Trophoblast cell (in vitro differentiated cells and primary cell): ENCODE results near the gene OR8G5.

ENCODE experiments used
- DNase-seq, 2 donors: peaks; one replicate each; pipeline ENCODE4 v3.0.0-alpha.2; 2016
- H2AFZ ChIP-seq: 2 replicates; pipeline ENCODE4 v1.6.1; 2013; ENCODE audit warnings: low read length, moderate library complexity, mild to moderate bottlenecking; ENCODE audit not compliant: insufficient read depth, poor library complexity
- H2AK5ac ChIP-seq: 2 replicates; pipeline ENCODE4 v1.6.1; 2013; ENCODE audit warnings: mild to moderate bottlenecking, low read length
- H2BK120ac ChIP-seq: 2 replicates; pipeline ENCODE4 v1.6.1; 2013; ENCODE audit warnings: low read length, mild to moderate bottlenecking, moderate library complexity; ENCODE audit not compliant: insufficient read depth, poor library complexity
- H2BK12ac ChIP-seq: 2 replicates; pipeline ENCODE4 v1.6.1; 2013; ENCODE audit warnings: mild to moderate bottlenecking, low read length, moderate library complexity
- H2BK5ac ChIP-seq: 2 replicates; pipeline ENCODE4 v1.6.1; 2013; ENCODE audit warnings: low read length, low read depth, moderate library complexity, mild to moderate bottlenecking; ENCODE audit not compliant: poor library complexity
- H3K14ac ChIP-seq: 2 replicates; pipeline ENCODE4 v1.6.1; 2013; ENCODE audit warnings: mild to moderate bottlenecking, low read length
- H3K18ac ChIP-seq: 2 replicates; pipeline ENCODE4 v1.6.1; 2013; ENCODE audit warnings: mild to moderate bottlenecking, low read length
- H3K23ac ChIP-seq: 2 replicates; pipeline ENCODE4 v1.6.1; 2013; ENCODE audit warnings: low read length
- H3K27ac ChIP-seq: 2 replicates; pipeline ENCODE4 v1.5.1; 2013; ENCODE audit warnings: low read depth, mild to moderate bottlenecking, inconsistent platforms, low read length, moderate library complexity
- H3K27me3 ChIP-seq: 2 replicates; pipeline ENCODE4 v1.6.1; 2013; ENCODE audit warnings: inconsistent platforms, mild to moderate bottlenecking, low read length, moderate library complexity; ENCODE audit not compliant: insufficient read depth
- H3K36me3 ChIP-seq, 2 experiments: 1 replicate in 1 of 2; 2 replicates in 1 of 2; pipeline ENCODE4 v1.6.1; 2013; ENCODE audit warnings: low read length in 2 of 2, mild to moderate bottlenecking in 2 of 2, moderate library complexity in 1 of 2; ENCODE audit not compliant: insufficient read depth in 2 of 2, control insufficient read depth in 1 of 2
- H3K4ac ChIP-seq: 2 replicates; pipeline ENCODE4 v1.6.1; 2013; ENCODE audit warnings: low read depth, mild to moderate bottlenecking, low read length, moderate library complexity
- H3K4me1 ChIP-seq, 2 experiments: 1 replicate in 1 of 2; 2 replicates in 1 of 2; pipeline ENCODE4 v1.6.1; 2013; ENCODE audit warnings: low read length in 2 of 2, mild to moderate bottlenecking in 2 of 2, moderate library complexity in 1 of 2; ENCODE audit not compliant: insufficient read depth in 2 of 2, control insufficient read depth in 1 of 2
- H3K4me2 ChIP-seq: 2 replicates; pipeline ENCODE4 v1.6.1; 2013; ENCODE audit warnings: inconsistent platforms, mild to moderate bottlenecking, low read length, moderate library complexity
- H3K4me3 ChIP-seq: 2 replicates; pipeline ENCODE4 v1.5.1; 2013; ENCODE audit warnings: mild to moderate bottlenecking, low read depth, low read length, inconsistent platforms
- H3K79me1 ChIP-seq: one replicate; pipeline ENCODE4 v1.6.1; 2013; ENCODE audit warnings: low read length
- H3K79me2 ChIP-seq: 2 replicates; pipeline ENCODE4 v1.6.1; 2013; ENCODE audit warnings: low read length, mild to moderate bottlenecking; ENCODE audit not compliant: control insufficient read depth, insufficient read depth, poor library complexity
- H3K9ac ChIP-seq: 2 replicates; pipeline ENCODE4 v1.6.1; 2013; ENCODE audit warnings: mild to moderate bottlenecking, low read length
- H3K9me3 ChIP-seq: 2 replicates; pipeline ENCODE4 v1.6.1; 2013; ENCODE audit warnings: low read depth, mild to moderate bottlenecking, control low read depth, inconsistent platforms, low read length; ENCODE audit not compliant: insufficient read depth
- H4K12ac ChIP-seq: 2 replicates; pipeline ENCODE4 v1.6.1; 2013; ENCODE audit warnings: low read depth, mild to moderate bottlenecking, low read length, moderate library complexity
- H4K8ac ChIP-seq: 2 replicates; pipeline ENCODE4 v1.6.1; 2013; ENCODE audit warnings: low read depth, mild to moderate bottlenecking, low read length, moderate library complexity
- H4K91ac ChIP-seq: one replicate; pipeline ENCODE4 v1.6.1; 2013; ENCODE audit warnings: low read depth, mild to moderate bottlenecking, low read length, moderate library complexity
- WGBS: extraction: QIAGEN DNeasy Blood & Tissue Kit; methylation state at CpG from one replicate; pipeline ENCODE4 v1.1.7; 2013; ENCODE audit warnings: missing lambda C conversion rate; ENCODE audit not compliant: insufficient read length, insufficient coverage; ENCODE audit errors: extremely low coverage; 5-methylcytosine and 5-hydroxymethylcytosine counted together

OR8G5 gene

DNA sequence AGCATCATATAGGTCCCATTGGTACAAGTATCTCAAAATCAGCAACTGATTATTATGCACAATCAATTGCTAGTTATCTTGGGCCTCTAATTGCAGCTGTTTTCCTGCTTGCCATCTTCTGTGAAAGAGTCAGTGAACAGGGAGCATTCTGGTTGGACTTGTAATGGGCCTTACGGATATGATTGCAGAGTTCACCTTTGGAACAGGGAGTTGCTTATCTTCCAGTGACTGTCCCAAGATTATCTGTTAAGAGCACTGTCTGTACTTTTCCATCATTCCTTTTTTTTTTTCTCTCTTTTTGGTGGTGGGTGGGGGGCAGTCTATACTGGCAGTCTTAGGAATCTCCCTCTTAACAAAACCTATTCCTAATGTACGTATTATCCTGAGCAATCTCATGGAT, 17.8 kb downstream of the OR8G5 start:
- no peak overlapping the region for H3K27ac ChIP-seq
- no peak overlapping the region for H3K14ac ChIP-seq
- no peak overlapping the region for H4K8ac ChIP-seq
- no peak overlapping the region for H3K18ac ChIP-seq
- no CpG with 5 or more reads among the region's 2 CpGs for WGBS
- no peak overlapping the region for H3K23ac ChIP-seq
- H2BK120ac ChIP-seq, result no peak overlapping the region
- H3K9ac ChIP-seq, result no peak overlapping the region
- no peak overlapping the region for H4K12ac ChIP-seq
- DNase-seq, result no peak
- H2AFZ ChIP-seq, result no peak overlapping the region
- H3K79me2 ChIP-seq, result no peaks in the 10 kb centered on the region
- H2BK5ac ChIP-seq, result no peak overlapping the region
- H3K79me1 ChIP-seq, result no peaks in the 10 kb centered on the region
- no peaks in the 10 kb centered on the region for H3K9me3 ChIP-seq
- no peak overlapping the region for H3K4ac ChIP-seq
- H2AK5ac ChIP-seq, result no peak overlapping the region
- H3K27me3 ChIP-seq, result no peaks in the 10 kb centered on the region
- H3K4me2 ChIP-seq, result no peak overlapping the region
- no peak overlapping the region for H2BK12ac ChIP-seq
- no peaks in the 10 kb centered on the region for H3K4me1 ChIP-seq
- no peak overlapping the region for H3K4me3 ChIP-seq
- H4K91ac ChIP-seq, result no peak overlapping the region
- H3K36me3 ChIP-seq, result no peaks in the 10 kb centered on the region

- Histone ChIP-seq H3K14ac (no peak overlapping the region), H2AK5ac (no peak overlapping the region), H3K79me2 (no peaks in the 10 kb centered on the region), H3K36me3 (no peaks in the 10 kb centered on the region), H2BK5ac (no peak overlapping the region), H3K79me1 (no peaks in the 10 kb centered on the region), H2BK120ac (no peak overlapping the region), H2BK12ac (no peak overlapping the region), H3K18ac (no peak overlapping the region), H3K4me3 (no peak overlapping the region), H3K27ac (no peak overlapping the region), H4K12ac (no peak overlapping the region), H4K8ac (no peak overlapping the region), H3K23ac (no peak overlapping the region), H3K4ac (no peak overlapping the region), H3K27me3 (no peaks in the 10 kb centered on the region), H3K9ac (no peak overlapping the region), H3K9me3 (no peaks in the 10 kb centered on the region), H4K91ac (no peak overlapping the region), H3K4me2 (no peak overlapping the region), H2AFZ (no peak overlapping the region), H3K4me1 (no peaks in the 10 kb centered on the region)
- no CpG with 5 or more reads among the region's 1 CpG for WGBS
- DNase-seq, result no peak
These were observed 19.9 kb downstream of the OR8G5 start for GRCh38 chr11:124276081-124276480.

DNA sequence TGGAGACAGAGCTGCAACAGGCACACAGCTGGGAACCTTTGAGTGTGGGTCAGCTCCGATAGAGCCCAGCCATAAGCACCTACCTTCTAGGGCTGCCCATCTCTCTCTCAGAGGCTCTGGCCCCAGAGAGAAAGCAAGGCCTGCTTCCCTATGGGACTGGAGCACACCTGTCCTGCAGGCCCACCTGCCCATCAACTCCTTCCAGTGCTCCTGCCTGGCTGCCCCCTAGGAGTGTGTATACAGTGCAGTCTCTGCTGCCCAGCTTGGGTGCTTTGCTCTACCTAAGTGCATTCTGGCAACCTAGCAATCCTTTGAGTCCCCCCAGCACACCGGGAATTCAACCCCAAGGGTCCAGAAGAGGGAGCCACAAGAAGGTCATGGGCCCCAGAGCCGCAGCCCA, 21.0 kb downstream of the OR8G5 start:
- Histone ChIP-seq H3K4me1 (no peaks in the 10 kb centered on the region), H3K79me1 (no peaks in the 10 kb centered on the region), H3K27ac (no peak overlapping the region), H2AK5ac (no peak overlapping the region), H4K12ac (no peak overlapping the region), H3K4me3 (no peak overlapping the region), H3K4ac (no peak overlapping the region), H3K79me2 (no peaks in the 10 kb centered on the region), H2BK5ac (no peak overlapping the region), H2BK120ac (no peak overlapping the region), H3K23ac (no peak overlapping the region), H3K9me3 (no peaks in the 10 kb centered on the region), H3K18ac (no peak overlapping the region), H2AFZ (no peak overlapping the region), H3K36me3 (no peaks in the 10 kb centered on the region), H3K4me2 (no peak overlapping the region), H3K9ac (no peak overlapping the region), H3K14ac (no peak overlapping the region), H4K8ac (no peak overlapping the region), H4K91ac (no peak overlapping the region), H2BK12ac (no peak overlapping the region), H3K27me3 (no peaks in the 10 kb centered on the region)
- WGBS, result no CpG with 5 or more reads among the region's 3 CpGs
- DNase-seq, result no peak

DNA sequence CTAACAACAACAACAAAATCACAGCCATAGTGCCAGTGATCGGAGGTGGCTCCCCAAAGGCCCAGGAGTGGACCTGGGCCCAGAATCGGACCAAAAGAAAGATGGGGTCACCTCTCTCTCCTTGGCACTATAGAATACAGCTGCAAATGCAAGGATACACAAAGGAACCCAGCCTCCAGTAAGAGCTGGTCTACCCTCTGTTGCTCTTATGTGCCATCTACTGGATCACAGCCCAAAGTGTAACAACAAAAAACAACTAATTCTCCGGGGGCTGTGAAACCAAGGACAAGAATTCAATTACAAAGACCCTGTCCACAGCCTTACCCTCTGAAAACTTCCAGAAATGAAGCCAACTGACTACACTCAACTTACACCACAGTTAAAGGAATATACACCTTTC, 21.6 kb downstream of the OR8G5 start:
- no peak overlapping the region for H2AK5ac ChIP-seq
- no peak overlapping the region for H3K4me2 ChIP-seq
- no peaks in the 10 kb centered on the region for H3K4me1 ChIP-seq
- H2BK12ac ChIP-seq, result no peak overlapping the region
- no peak overlapping the region for H3K9ac ChIP-seq
- no peaks in the 10 kb centered on the region for H3K79me2 ChIP-seq
- H3K27ac ChIP-seq, result no peak overlapping the region
- no peak overlapping the region for H3K18ac ChIP-seq
- H3K36me3 ChIP-seq, result no peaks in the 10 kb centered on the region
- WGBS, result no CpG with 5 or more reads among the region's 3 CpGs
- no peak overlapping the region for H4K12ac ChIP-seq
- H2BK120ac ChIP-seq, result no peak overlapping the region
- H3K27me3 ChIP-seq, result no peaks in the 10 kb centered on the region
- H4K91ac ChIP-seq, result no peak overlapping the region
- no peak overlapping the region for H3K4me3 ChIP-seq
- H3K14ac ChIP-seq, result no peak overlapping the region
- no peaks in the 10 kb centered on the region for H3K9me3 ChIP-seq
- H4K8ac ChIP-seq, result no peak overlapping the region
- H3K23ac ChIP-seq, result no peak overlapping the region
- no peak overlapping the region for H2AFZ ChIP-seq
- no peak for DNase-seq
- H2BK5ac ChIP-seq, result no peak overlapping the region
- H3K4ac ChIP-seq, result no peak overlapping the region
- no peaks in the 10 kb centered on the region for H3K79me1 ChIP-seq
